HFF-Myc (cell line): ENCODE results near the gene CARD10.
"Not testable (repeated sequence)": the region's sequence is repeated elsewhere in the genome, so short reads cannot be mapped to it uniquely, and the experiment has no call there.

ENCODE experiments used
- DNase-seq: peaks from one replicate; pipeline ENCODE4 v3.0.0-alpha.2; 2011; ENCODE audit warnings: low read depth; ENCODE audit errors: extremely low read depth
- H3K4me3 ChIP-seq: replicated peaks from 2 replicates; pipeline ENCODE4 v1.5.1; 2011; ENCODE audit warnings: low read depth, mild to moderate bottlenecking, control low read depth, low read length
- CTCF ChIP-seq: IDR thresholded peaks from 2 replicates; pipeline ENCODE4 v1.5.1; 2012; ENCODE audit warnings: mild to moderate bottlenecking, low read depth, low read length, control low read depth; ENCODE audit errors: missing control alignments

CARD10 gene

GRCh38 chr22:37469416-37470086, 49.7 kb downstream of the CARD10 start:
- no peak for DNase-seq
- TF ChIP-seq CTCF, result no peak
- H3K4me3 ChIP-seq, result no peak overlapping the region

GRCh38 chr22:37468201-37468695, 51.0 kb downstream of the CARD10 start:
- not testable (repeated sequence) for H3K4me3 ChIP-seq, DNase-seq

- TF ChIP-seq CTCF, result no peak
- H3K4me3 ChIP-seq, result no peak overlapping the region
- DNase-seq, result no peak
Measured at GRCh38 chr22:37467391-37467955, 51.7 kb downstream of the CARD10 start.

GRCh38 chr22:37464181-37464580, 55.0 kb downstream of the CARD10 start:
- no peak for DNase-seq
- TF ChIP-seq CTCF, result no peak
- no peak overlapping the region for H3K4me3 ChIP-seq

- no peak overlapping the region for H3K4me3 ChIP-seq
- TF ChIP-seq CTCF, result no peak
- no peak for DNase-seq
Measured at GRCh38 chr22:37462983-37463382, 56.2 kb downstream of the CARD10 start.

GRCh38 chr22:37462436-37462835, 56.8 kb downstream of the CARD10 start:
- no peak for TF ChIP-seq CTCF
- H3K4me3 ChIP-seq, result no peak overlapping the region
- no peak for DNase-seq

GRCh38 chr22:37461961-37462360, 57.3 kb downstream of the CARD10 start:
- no peak for DNase-seq
- TF ChIP-seq CTCF, result no peak
- no peak overlapping the region for H3K4me3 ChIP-seq
